ENCODE data around the gene LILRB5.
"Not testable (repeated sequence)": the region's sequence is repeated elsewhere in the genome, so short reads cannot be mapped to it uniquely, and the experiment has no call there.

Gene LILRB5

GRCh38 chr19:54275951-54276350, 18.9 kb upstream of the LILRB5 start:
- Histone ChIP-seq H3K9ac (ENCODE audit: low read length) (no peak overlapping the region), H3K27ac (ENCODE audit: low read depth, low read length) (no peak overlapping the region), H3K9me3 (ENCODE audit: control insufficient read depth, insufficient read depth, low read depth, low read length) (no peaks in the 10 kb centered on the region), H3K36me3 (ENCODE audit: control insufficient read depth, insufficient read depth, low read length) (no peaks in the 10 kb centered on the region), H3K27me3 (ENCODE audit: control insufficient read depth, insufficient read depth, low read length) (peaks cover 20% of the 10 kb centered on the region), H3K4me1 (ENCODE audit: control insufficient read depth, insufficient read depth, low read length) (peaks cover 3% of the 10 kb centered on the region; the same call in 1 of the 2 replicates), H3K4me3 (ENCODE audit: low read depth, low read length) (no peak overlapping the region)

GRCh38 chr19:54274516-54274915, 17.4 kb upstream of the LILRB5 start:
- not testable (repeated sequence) for H3K27ac ChIP-seq (ENCODE audit: low read depth, low read length); H3K36me3 ChIP-seq (ENCODE audit: control insufficient read depth, insufficient read depth, low read length)
- H3K27me3 ChIP-seq (ENCODE audit: control insufficient read depth, insufficient read depth, low read length): peaks cover 14% of the 10 kb centered on the region

GRCh38 chr19:54273821-54274220, 16.7 kb upstream of the LILRB5 start:
- Histone ChIP-seq H3K9ac (ENCODE audit: low read length) (no peak overlapping the region), H3K4me1 (ENCODE audit: control insufficient read depth, insufficient read depth, low read length) (peaks cover 3% of the 10 kb centered on the region; the same call in 1 of the 2 replicates), H3K27ac (ENCODE audit: low read depth, low read length) (no peak overlapping the region), H3K9me3 (ENCODE audit: control insufficient read depth, insufficient read depth, low read depth, low read length) (no peaks in the 10 kb centered on the region), H3K36me3 (ENCODE audit: control insufficient read depth, insufficient read depth, low read length) (no peaks in the 10 kb centered on the region), H3K4me3 (ENCODE audit: low read depth, low read length) (no peak overlapping the region), H3K27me3 (ENCODE audit: control insufficient read depth, insufficient read depth, low read length) (peaks cover 11% of the 10 kb centered on the region)

More at GRCh38 chr19:54274516-54274915, 17.4 kb upstream of the LILRB5 start:
- H3K4me3 ChIP-seq (ENCODE audit: low read depth, low read length); H3K9ac ChIP-seq (ENCODE audit: low read length); H3K4me1 ChIP-seq (ENCODE audit: control insufficient read depth, insufficient read depth, low read length); H3K9me3 ChIP-seq (ENCODE audit: control insufficient read depth, insufficient read depth, low read depth, low read length): not testable (repeated sequence)

- H3K27me3 ChIP-seq (ENCODE audit: control insufficient read depth, insufficient read depth, low read length): peaks cover 17% of the 10 kb centered on the region
- not testable (repeated sequence) for H3K4me1 ChIP-seq (ENCODE audit: control insufficient read depth, insufficient read depth, low read length); H3K27ac ChIP-seq (ENCODE audit: low read depth, low read length); H3K36me3 ChIP-seq (ENCODE audit: control insufficient read depth, insufficient read depth, low read length); H3K9me3 ChIP-seq (ENCODE audit: control insufficient read depth, insufficient read depth, low read depth, low read length); H3K4me3 ChIP-seq (ENCODE audit: low read depth, low read length); H3K9ac ChIP-seq (ENCODE audit: low read length)
These were observed 15.1 kb upstream of the LILRB5 start for GRCh38 chr19:54272181-54272580.

- H3K9ac ChIP-seq (ENCODE audit: low read length): not testable (repeated sequence)
These were observed 14.5 kb upstream of the LILRB5 start for GRCh38 chr19:54271587-54271986.

GRCh38 chr19:54271106-54271505, 14.0 kb upstream of the LILRB5 start:
- no peak overlapping the region for H3K27ac ChIP-seq (ENCODE audit: low read depth, low read length)
- peaks cover 3% of the 10 kb centered on the region; the same call in 1 of the 2 replicates for H3K4me1 ChIP-seq (ENCODE audit: control insufficient read depth, insufficient read depth, low read length)
- H3K9me3 ChIP-seq (ENCODE audit: control insufficient read depth, insufficient read depth, low read depth, low read length): no peaks in the 10 kb centered on the region
- no peak overlapping the region for H3K4me3 ChIP-seq (ENCODE audit: low read depth, low read length)
- no peak overlapping the region for H3K9ac ChIP-seq (ENCODE audit: low read length)
- H3K27me3 ChIP-seq (ENCODE audit: control insufficient read depth, insufficient read depth, low read length): peaks cover 19% of the 10 kb centered on the region
- no peaks in the 10 kb centered on the region for H3K36me3 ChIP-seq (ENCODE audit: control insufficient read depth, insufficient read depth, low read length)

More at GRCh38 chr19:54271587-54271986, 14.5 kb upstream of the LILRB5 start:
- H3K4me3 ChIP-seq (ENCODE audit: low read depth, low read length); H3K9me3 ChIP-seq (ENCODE audit: control insufficient read depth, insufficient read depth, low read depth, low read length); H3K36me3 ChIP-seq (ENCODE audit: control insufficient read depth, insufficient read depth, low read length); H3K4me1 ChIP-seq (ENCODE audit: control insufficient read depth, insufficient read depth, low read length); H3K27ac ChIP-seq (ENCODE audit: low read depth, low read length): not testable (repeated sequence)
- H3K27me3 ChIP-seq (ENCODE audit: control insufficient read depth, insufficient read depth, low read length): peaks cover 19% of the 10 kb centered on the region

- Histone ChIP-seq H3K36me3 (ENCODE audit: control insufficient read depth, insufficient read depth, low read length) (no peaks in the 10 kb centered on the region), H3K9me3 (ENCODE audit: control insufficient read depth, insufficient read depth, low read depth, low read length) (no peaks in the 10 kb centered on the region)
These were observed 11.9 kb upstream of the LILRB5 start for GRCh38 chr19:54268936-54269335.

GRCh38 chr19:54266133-54266532, 9.1 kb upstream of the LILRB5 start:
- H3K36me3 ChIP-seq (ENCODE audit: control insufficient read depth, insufficient read depth, low read length): no peaks in the 10 kb centered on the region
- H3K4me1 ChIP-seq (ENCODE audit: control insufficient read depth, insufficient read depth, low read length): no peaks in the 10 kb centered on the region
- H3K4me3 ChIP-seq (ENCODE audit: low read depth, low read length): no peak overlapping the region
- H3K27ac ChIP-seq (ENCODE audit: low read depth, low read length): no peak overlapping the region
- H3K9me3 ChIP-seq (ENCODE audit: control insufficient read depth, insufficient read depth, low read depth, low read length): no peaks in the 10 kb centered on the region
- peaks cover 22% of the 10 kb centered on the region for H3K27me3 ChIP-seq (ENCODE audit: control insufficient read depth, insufficient read depth, low read length)
- H3K9ac ChIP-seq (ENCODE audit: low read length): no peak overlapping the region

More at GRCh38 chr19:54268936-54269335, 11.9 kb upstream of the LILRB5 start:
- Histone ChIP-seq H3K4me1 (ENCODE audit: control insufficient read depth, insufficient read depth, low read length) (no peaks in the 10 kb centered on the region), H3K27ac (ENCODE audit: low read depth, low read length) (no peak overlapping the region), H3K27me3 (ENCODE audit: control insufficient read depth, insufficient read depth, low read length) (peaks cover 24% of the 10 kb centered on the region), H3K9ac (ENCODE audit: low read length) (no peak overlapping the region), H3K4me3 (ENCODE audit: low read depth, low read length) (no peak overlapping the region)

- H3K4me1 ChIP-seq (ENCODE audit: control insufficient read depth, insufficient read depth, low read length): no peaks in the 10 kb centered on the region
- H3K9ac ChIP-seq (ENCODE audit: low read length): no peak overlapping the region
- no peaks in the 10 kb centered on the region for H3K36me3 ChIP-seq (ENCODE audit: control insufficient read depth, insufficient read depth, low read length)
- peaks cover 9% of the 10 kb centered on the region for H3K27me3 ChIP-seq (ENCODE audit: control insufficient read depth, insufficient read depth, low read length)
- H3K4me3 ChIP-seq (ENCODE audit: low read depth, low read length): no peak overlapping the region
- H3K9me3 ChIP-seq (ENCODE audit: control insufficient read depth, insufficient read depth, low read depth, low read length): no peaks in the 10 kb centered on the region
- no peak overlapping the region for H3K27ac ChIP-seq (ENCODE audit: low read depth, low read length)
These were observed 5.4 kb upstream of the LILRB5 start for GRCh38 chr19:54262470-54262869.

- H3K27me3 ChIP-seq (ENCODE audit: control insufficient read depth, insufficient read depth, low read length): peaks cover 10% of the 10 kb centered on the region
These were observed 5.0 kb upstream of the LILRB5 start for GRCh38 chr19:54262066-54262465.

GRCh38 chr19:54256250-54257115, 590 bp downstream of the LILRB5 start:
- Histone ChIP-seq H3K9me3 (ENCODE audit: control insufficient read depth, insufficient read depth, low read depth, low read length) (no peaks in the 10 kb centered on the region), H3K9ac (ENCODE audit: low read length) (no peak overlapping the region), H3K27ac (ENCODE audit: low read depth, low read length) (no peak overlapping the region), H3K4me1 (ENCODE audit: control insufficient read depth, insufficient read depth, low read length) (peaks cover 15% of the 10 kb centered on the region), H3K36me3 (ENCODE audit: control insufficient read depth, insufficient read depth, low read length) (no peaks in the 10 kb centered on the region), H3K27me3 (ENCODE audit: control insufficient read depth, insufficient read depth, low read length) (peaks cover 23% of the 10 kb centered on the region), H3K4me3 (ENCODE audit: low read depth, low read length) (no peak overlapping the region)

More at GRCh38 chr19:54262066-54262465, 5.0 kb upstream of the LILRB5 start:
- no peaks in the 10 kb centered on the region for H3K9me3 ChIP-seq (ENCODE audit: control insufficient read depth, insufficient read depth, low read depth, low read length)
- no peak overlapping the region for H3K9ac ChIP-seq (ENCODE audit: low read length)
- no peak overlapping the region for H3K4me3 ChIP-seq (ENCODE audit: low read depth, low read length)
- no peaks in the 10 kb centered on the region for H3K36me3 ChIP-seq (ENCODE audit: control insufficient read depth, insufficient read depth, low read length)
- no peak overlapping the region for H3K27ac ChIP-seq (ENCODE audit: low read depth, low read length)
- no peaks in the 10 kb centered on the region for H3K4me1 ChIP-seq (ENCODE audit: control insufficient read depth, insufficient read depth, low read length)
